H9 (cell line): ENCODE measurements around the gene ZSWIM8. TPM values are rescaled to one million over a fixed set of nuclear protein-coding genes. Genes with fewer than 3 reads are reported as not detected.

Experiments used
- DNase-seq: peaks from one replicate; pipeline ENCODE4 v3.0.0-alpha.2; 2017
- H2AFZ ChIP-seq: one replicate; pipeline ENCODE4 v1.6.1; 2013; ENCODE audit warnings: mild to moderate bottlenecking, low read length, control low read depth, moderate library complexity
- H2AK5ac ChIP-seq: 2 replicates; pipeline ENCODE4 v1.6.1; 2013; ENCODE audit warnings: low read length, control low read depth, mixed read lengths; ENCODE audit not compliant: insufficient read length
- H2BK120ac ChIP-seq: one replicate; pipeline ENCODE4 v1.6.1; 2013; ENCODE audit warnings: low read depth, mild to moderate bottlenecking, low read length, control low read depth, inconsistent platforms; ENCODE audit not compliant: poor library complexity, severe bottlenecking
- H2BK12ac ChIP-seq: 2 replicates; pipeline ENCODE4 v1.6.1; 2013; ENCODE audit warnings: low read length, control low read depth, mixed read lengths, low read depth; ENCODE audit not compliant: insufficient read length
- H2BK15ac ChIP-seq: 2 replicates; pipeline ENCODE4 v1.6.1; 2013; ENCODE audit warnings: low read depth, low read length, control low read depth
- H2BK20ac ChIP-seq: one replicate; pipeline ENCODE4 v1.6.1; 2013; ENCODE audit warnings: low read depth, mild to moderate bottlenecking, low read length, control low read depth, inconsistent platforms; ENCODE audit not compliant: poor library complexity, severe bottlenecking
- H2BK5ac ChIP-seq: 2 replicates; pipeline ENCODE4 v1.6.1; 2013; ENCODE audit warnings: low read length, control low read depth, mixed read lengths; ENCODE audit not compliant: insufficient read length
- H3K14ac ChIP-seq: 2 replicates; pipeline ENCODE4 v1.6.1; 2013; ENCODE audit warnings: low read length, control low read depth; ENCODE audit not compliant: insufficient read depth
- H3K18ac ChIP-seq: 2 replicates; pipeline ENCODE4 v1.6.1; 2013; ENCODE audit warnings: low read depth, mild to moderate bottlenecking, mixed read lengths, low read length, control low read depth; ENCODE audit not compliant: insufficient read length
- H3K23ac ChIP-seq: 2 replicates; pipeline ENCODE4 v1.6.1; 2013; ENCODE audit warnings: low read length, control low read depth, mixed read lengths, low read depth; ENCODE audit not compliant: insufficient read length
- H3K23me2 ChIP-seq: 2 replicates; pipeline ENCODE4 v1.6.1; 2013; ENCODE audit warnings: low read depth, mild to moderate bottlenecking, mixed read lengths, low read length, control low read depth; ENCODE audit not compliant: insufficient read length, poor library complexity, severe bottlenecking
- H3K27ac ChIP-seq: 2 replicates; pipeline ENCODE4 v1.5.1; 2013; ENCODE audit warnings: low read length, control low read depth, mixed read lengths, low read depth; ENCODE audit not compliant: insufficient read length
- H3K27me3 ChIP-seq: 2 replicates; pipeline ENCODE4 v1.6.1; 2013; ENCODE audit warnings: low read length, control low read depth, inconsistent platforms; ENCODE audit not compliant: insufficient read depth
- H3K4ac ChIP-seq: 2 replicates; pipeline ENCODE4 v1.6.1; 2013; ENCODE audit warnings: low read depth, mild to moderate bottlenecking, control low read depth, inconsistent platforms, low read length, moderate library complexity
- H3K4me1 ChIP-seq: 2 replicates; pipeline ENCODE4 v1.6.1; 2013; ENCODE audit warnings: low read length, control low read depth, inconsistent platforms; ENCODE audit not compliant: insufficient read depth
- H3K4me2 ChIP-seq: 2 replicates; pipeline ENCODE4 v1.6.1; 2013; ENCODE audit warnings: low read length, control low read depth, mixed read lengths; ENCODE audit not compliant: insufficient read length, insufficient read depth
- H3K56ac ChIP-seq: 2 replicates; pipeline ENCODE4 v1.6.1; 2013; ENCODE audit warnings: low read depth, mild to moderate bottlenecking, mixed read lengths, low read length, control low read depth; ENCODE audit not compliant: insufficient read length
- H3K79me1 ChIP-seq: 2 replicates; pipeline ENCODE4 v1.6.1; 2013; ENCODE audit warnings: low read depth, mild to moderate bottlenecking, moderate library complexity, low read length, control low read depth, inconsistent platforms; ENCODE audit not compliant: insufficient read depth, poor library complexity, severe bottlenecking
- H3K79me2 ChIP-seq: 2 replicates; pipeline ENCODE4 v1.6.1; 2013; ENCODE audit warnings: low read length, control low read depth, inconsistent platforms; ENCODE audit not compliant: insufficient read depth
- H3K9ac ChIP-seq: 2 replicates; pipeline ENCODE4 v1.6.1; 2013; ENCODE audit warnings: low read length, control low read depth, mixed read lengths; ENCODE audit not compliant: insufficient read length; ENCODE audit errors: extremely low read depth
- H3K9me3 ChIP-seq: one replicate; pipeline ENCODE4 v1.6.1; 2013; ENCODE audit warnings: low read depth, low read length, inconsistent platforms; ENCODE audit not compliant: control insufficient read depth
- H3T11ph ChIP-seq: one replicate; pipeline ENCODE4 v1.6.1; 2013; ENCODE audit warnings: mild to moderate bottlenecking, low read length, control low read depth, inconsistent platforms
- H4K20me1 ChIP-seq: one replicate; pipeline ENCODE4 v1.6.1; 2013; ENCODE audit not compliant: control insufficient read depth, insufficient read length, insufficient read depth
- H4K5ac ChIP-seq: 2 replicates; pipeline ENCODE4 v1.6.1; 2013; ENCODE audit warnings: low read depth, mild to moderate bottlenecking, mixed read lengths, low read length, control low read depth; ENCODE audit not compliant: insufficient read length
- H4K8ac ChIP-seq: replicated peaks from 2 replicates; pipeline ENCODE4 v1.6.1; 2013; ENCODE audit warnings: low read length, control low read depth, mixed read lengths, low read depth; ENCODE audit not compliant: insufficient read length
- H4K91ac ChIP-seq: 2 replicates; pipeline ENCODE4 v1.6.1; 2013; ENCODE audit warnings: low read depth, mild to moderate bottlenecking, moderate library complexity, mixed read lengths, low read length, control low read depth; ENCODE audit not compliant: insufficient read length
- H3K27ac Mint-ChIP-seq, 3 experiments: 2 replicates in 2 of 3; 3 replicates in 1 of 3; pipeline ENCODE4 v1.8.0; 2020 to 2021; ENCODE audit warnings: mixed read lengths in 3 of 3, mild to moderate bottlenecking in 1 of 3, moderate library complexity in 1 of 3
- H3K27me3 Mint-ChIP-seq: 2 replicates; pipeline ENCODE4 v1.8.0; 2021; ENCODE audit warnings: low read depth, mild to moderate bottlenecking, moderate library complexity, mixed read lengths
- H3K36me3 Mint-ChIP-seq, 3 experiments: 2 replicates in 2 of 3; 3 replicates in 1 of 3; pipeline ENCODE4 v1.8.0; 2020 to 2021; ENCODE audit warnings: low read depth in 3 of 3, mixed read lengths in 3 of 3; ENCODE audit not compliant: insufficient read depth in 1 of 3
- H3K4me1 Mint-ChIP-seq, 2 experiments: 2 replicates each; pipeline ENCODE4 v1.8.0; 2020; ENCODE audit warnings: mixed read lengths in 2 of 2
- H3K4me3 Mint-ChIP-seq, 2 experiments: 2 replicates in 1 of 2; 3 replicates in 1 of 2; pipeline ENCODE4 v1.8.0; 2020 to 2021; ENCODE audit warnings: mild to moderate bottlenecking in 2 of 2, mixed read lengths in 2 of 2, moderate library complexity in 1 of 2
- H3K9me3 Mint-ChIP-seq, 2 experiments: 2 replicates in 1 of 2; 3 replicates in 1 of 2; pipeline ENCODE4 v1.8.0; 2020; ENCODE audit warnings: mild to moderate bottlenecking in 2 of 2, mixed read lengths in 2 of 2, moderate library complexity in 1 of 2
- WGBS: extraction: QIAGEN DNeasy Blood & Tissue Kit; methylation state at CpG from one replicate; pipeline ENCODE4 v1.1.7; 2013; ENCODE audit warnings: missing lambda C conversion rate, low lambda C conversion rate, mixed read lengths; ENCODE audit not compliant: insufficient read length; ENCODE audit errors: extremely low coverage; 5-methylcytosine and 5-hydroxymethylcytosine counted together
- total RNA-seq: library from RNA; stranded (reverse); gene quantifications from 2 replicates; pipeline ENCODE4 v1.2.1, GENCODE V29; 2021
- TF ChIP-seq, protein P1 (sequence below): fragments of 200-600 bp; sonication (generic); conservative IDR thresholded peaks from 3 replicates; pipeline ENCODE4 v1.8.0; 2021; ENCODE audit warnings: antibody characterized with exemption, mild to moderate bottlenecking

ZSWIM8 gene
- total RNA-seq, 1 experiment from 2014 or later: 41.0 TPM

DNA sequence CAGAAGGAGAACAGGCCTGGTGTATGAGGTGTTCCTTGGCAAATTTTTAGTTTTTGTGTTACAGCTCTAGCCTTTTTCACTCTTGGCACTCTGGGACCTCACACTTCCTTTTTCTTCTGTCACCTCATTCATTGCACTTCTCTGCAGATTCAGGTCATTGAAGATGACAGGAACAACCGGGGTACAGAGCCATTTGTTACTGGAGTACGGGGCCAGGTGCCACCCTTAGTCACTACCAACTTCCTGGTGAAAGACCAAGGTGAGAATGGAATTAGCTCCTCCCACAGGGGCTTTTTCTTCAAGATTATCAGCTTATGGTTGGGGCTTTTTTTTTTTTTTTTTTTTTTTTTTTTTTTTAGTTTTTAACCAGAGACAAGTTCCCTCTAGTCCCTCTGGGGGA is 22.1 kb upstream of the ZSWIM8 start:
- H4K5ac ChIP-seq: no peak overlapping the region
- H3K18ac ChIP-seq: no peak overlapping the region
- H3K56ac ChIP-seq: no peak overlapping the region
- TF ChIP-seq, protein P1, sequence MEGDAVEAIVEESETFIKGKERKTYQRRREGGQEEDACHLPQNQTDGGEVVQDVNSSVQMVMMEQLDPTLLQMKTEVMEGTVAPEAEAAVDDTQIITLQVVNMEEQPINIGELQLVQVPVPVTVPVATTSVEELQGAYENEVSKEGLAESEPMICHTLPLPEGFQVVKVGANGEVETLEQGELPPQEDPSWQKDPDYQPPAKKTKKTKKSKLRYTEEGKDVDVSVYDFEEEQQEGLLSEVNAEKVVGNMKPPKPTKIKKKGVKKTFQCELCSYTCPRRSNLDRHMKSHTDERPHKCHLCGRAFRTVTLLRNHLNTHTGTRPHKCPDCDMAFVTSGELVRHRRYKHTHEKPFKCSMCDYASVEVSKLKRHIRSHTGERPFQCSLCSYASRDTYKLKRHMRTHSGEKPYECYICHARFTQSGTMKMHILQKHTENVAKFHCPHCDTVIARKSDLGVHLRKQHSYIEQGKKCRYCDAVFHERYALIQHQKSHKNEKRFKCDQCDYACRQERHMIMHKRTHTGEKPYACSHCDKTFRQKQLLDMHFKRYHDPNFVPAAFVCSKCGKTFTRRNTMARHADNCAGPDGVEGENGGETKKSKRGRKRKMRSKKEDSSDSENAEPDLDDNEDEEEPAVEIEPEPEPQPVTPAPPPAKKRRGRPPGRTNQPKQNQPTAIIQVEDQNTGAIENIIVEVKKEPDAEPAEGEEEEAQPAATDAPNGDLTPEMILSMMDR: no peak
- no peak overlapping the region for H3K4me2 ChIP-seq
- no peak for DNase-seq
- no peaks in the 10 kb centered on the region for H4K20me1 ChIP-seq
- no peaks in the 10 kb centered on the region for H3K9me3 ChIP-seq
- no peak overlapping the region for H2BK5ac ChIP-seq
- no peaks in the 10 kb centered on the region for H3K27me3 Mint-ChIP-seq
- H3K23ac ChIP-seq: no peak overlapping the region
- H2AK5ac ChIP-seq: no peak overlapping the region
- H4K91ac ChIP-seq: no peak overlapping the region
- H3K9ac ChIP-seq: no peak overlapping the region
- no peaks in the 10 kb centered on the region for H3K27me3 ChIP-seq
- H3K79me2 ChIP-seq: no peaks in the 10 kb centered on the region
- no peaks in the 10 kb centered on the region for H3K4me1 ChIP-seq
- H3K36me3 Mint-ChIP-seq: peaks cover 28 to 83% (median 66%) of the 10 kb centered on the region in 3 experiments
- peaks cover 0 to 3% of the 10 kb centered on the region in 2 experiments; a peak in 1 of 4 replicates for H3K4me1 Mint-ChIP-seq
- H3K4ac ChIP-seq: no peak overlapping the region
- H3K27ac Mint-ChIP-seq: no peak overlapping the region
- H3K9me3 Mint-ChIP-seq: no peaks in the 10 kb centered on the region
- no peak overlapping the region for H2BK120ac ChIP-seq
- no peak overlapping the region for H3K14ac ChIP-seq
- no peaks in the 10 kb centered on the region for H3K79me1 ChIP-seq
- no peak overlapping the region for H3T11ph ChIP-seq
- no peak overlapping the region for H4K8ac ChIP-seq
- H3K4me3 Mint-ChIP-seq: no peak overlapping the region
- H2AFZ ChIP-seq: no peak overlapping the region
- H2BK12ac ChIP-seq: no peak overlapping the region
- H3K23me2 ChIP-seq: no peaks in the 10 kb centered on the region
- no peak overlapping the region for H2BK15ac ChIP-seq
- H3K27ac ChIP-seq: no peak overlapping the region
- no peak overlapping the region for H2BK20ac ChIP-seq
- WGBS: no CpG with 5 or more reads among the region's 2 CpGs
